IPS-15b (cell line): ENCODE measurements around the gene CTIF.
"Not testable (repeated sequence)": the region's sequence is repeated elsewhere in the genome, so short reads cannot be mapped to it uniquely, and the experiment has no call there.

Source experiments
- H3K27me3 ChIP-seq: one replicate; pipeline ENCODE4 v1.6.1; 2013; ENCODE audit warnings: low read length; ENCODE audit not compliant: control insufficient read depth, insufficient read depth
- H3K36me3 ChIP-seq: one replicate; pipeline ENCODE4 v1.6.1; 2013; ENCODE audit warnings: low read length; ENCODE audit not compliant: control insufficient read depth, insufficient read depth
- H3K4me1 ChIP-seq: one replicate; pipeline ENCODE4 v1.6.1; 2013; ENCODE audit warnings: mild to moderate bottlenecking, low read length; ENCODE audit not compliant: control insufficient read depth, insufficient read depth
- H3K4me3 ChIP-seq: one replicate; pipeline ENCODE4 v1.5.1; 2013; ENCODE audit warnings: low read depth, low read length
- H3K9ac ChIP-seq: one replicate; pipeline ENCODE4 v1.6.1; 2013; ENCODE audit warnings: low read depth, mild to moderate bottlenecking, low read length
- H3K9me3 ChIP-seq: one replicate; pipeline ENCODE4 v1.6.1; 2013; ENCODE audit warnings: mild to moderate bottlenecking, low read length; ENCODE audit not compliant: control insufficient read depth, insufficient read depth

Gene CTIF

GRCh38 chr18:48705531-48705930 lies 166.7 kb downstream of the CTIF start:
- Histone ChIP-seq H3K9ac (no peak overlapping the region), H3K9me3 (no peaks in the 10 kb centered on the region), H3K4me3 (no peak overlapping the region), H3K27me3 (no peaks in the 10 kb centered on the region), H3K4me1 (no peaks in the 10 kb centered on the region), H3K36me3 (no peaks in the 10 kb centered on the region)

- Histone ChIP-seq H3K9me3 (no peaks in the 10 kb centered on the region), H3K36me3 (no peaks in the 10 kb centered on the region), H3K4me3 (no peak overlapping the region), H3K9ac (no peak overlapping the region), H3K27me3 (no peaks in the 10 kb centered on the region), H3K4me1 (no peaks in the 10 kb centered on the region)
Observed at GRCh38 chr18:48706731-48707130, 167.9 kb downstream of the CTIF start.

- Histone ChIP-seq H3K27me3 (no peaks in the 10 kb centered on the region), H3K36me3 (no peaks in the 10 kb centered on the region), H3K9me3 (no peaks in the 10 kb centered on the region), H3K4me3 (no peak overlapping the region), H3K4me1 (no peaks in the 10 kb centered on the region), H3K9ac (no peak overlapping the region)
Observed at GRCh38 chr18:48707636-48708296, 168.9 kb downstream of the CTIF start.

- H3K4me1 ChIP-seq: no peaks in the 10 kb centered on the region
Observed at GRCh38 chr18:48708807-48709206, 170.0 kb downstream of the CTIF start.

GRCh38 chr18:48709371-48710062 lies 170.7 kb downstream of the CTIF start:
- no peaks in the 10 kb centered on the region for H3K9me3 ChIP-seq
- H3K9ac ChIP-seq: no peak overlapping the region
- no peaks in the 10 kb centered on the region for H3K36me3 ChIP-seq
- H3K4me3 ChIP-seq: no peak overlapping the region
- no peaks in the 10 kb centered on the region for H3K27me3 ChIP-seq
- H3K4me1 ChIP-seq: no peaks in the 10 kb centered on the region

More at GRCh38 chr18:48708807-48709206, 170.0 kb downstream of the CTIF start:
- H3K27me3 ChIP-seq: no peaks in the 10 kb centered on the region
- no peak overlapping the region for H3K4me3 ChIP-seq
- H3K9ac ChIP-seq: no peak overlapping the region
- H3K9me3 ChIP-seq: no peaks in the 10 kb centered on the region
- no peaks in the 10 kb centered on the region for H3K36me3 ChIP-seq

GRCh38 chr18:48711651-48712486 lies 173.0 kb downstream of the CTIF start:
- Histone ChIP-seq H3K27me3 (no peaks in the 10 kb centered on the region), H3K9ac (no peak overlapping the region), H3K4me3 (no peak overlapping the region), H3K36me3 (no peaks in the 10 kb centered on the region), H3K9me3 (no peaks in the 10 kb centered on the region), H3K4me1 (no peaks in the 10 kb centered on the region)

GRCh38 chr18:48713309-48713708 lies 174.5 kb downstream of the CTIF start:
- Histone ChIP-seq H3K9me3 (no peaks in the 10 kb centered on the region), H3K36me3 (no peaks in the 10 kb centered on the region), H3K9ac (no peak overlapping the region), H3K4me1 (no peaks in the 10 kb centered on the region), H3K27me3 (no peaks in the 10 kb centered on the region), H3K4me3 (no peak overlapping the region)

GRCh38 chr18:48714873-48715272 lies 176.0 kb downstream of the CTIF start:
- H3K36me3 ChIP-seq: no peaks in the 10 kb centered on the region
- no peaks in the 10 kb centered on the region for H3K9me3 ChIP-seq
- no peaks in the 10 kb centered on the region for H3K4me1 ChIP-seq
- H3K27me3 ChIP-seq: no peaks in the 10 kb centered on the region
- H3K9ac ChIP-seq: no peak overlapping the region
- H3K4me3 ChIP-seq: no peak overlapping the region

- Histone ChIP-seq H3K9ac (no peak overlapping the region), H3K4me1 (no peaks in the 10 kb centered on the region), H3K9me3 (no peaks in the 10 kb centered on the region), H3K4me3 (no peak overlapping the region), H3K27me3 (no peaks in the 10 kb centered on the region), H3K36me3 (no peaks in the 10 kb centered on the region)
Observed at GRCh38 chr18:48715711-48716361, 177.0 kb downstream of the CTIF start.

- not testable (repeated sequence) for H3K9me3 ChIP-seq, H3K4me3 ChIP-seq, H3K4me1 ChIP-seq, H3K36me3 ChIP-seq, H3K9ac ChIP-seq, H3K27me3 ChIP-seq
Observed at GRCh38 chr18:48717227-48717626, 178.4 kb downstream of the CTIF start.

GRCh38 chr18:48718251-48718959 lies 179.6 kb downstream of the CTIF start:
- no peak overlapping the region for H3K9ac ChIP-seq
- no peak overlapping the region for H3K4me3 ChIP-seq
- H3K9me3 ChIP-seq: no peaks in the 10 kb centered on the region
- H3K4me1 ChIP-seq: no peaks in the 10 kb centered on the region
- peaks cover 3% of the 10 kb centered on the region for H3K36me3 ChIP-seq
- no peaks in the 10 kb centered on the region for H3K27me3 ChIP-seq
